Subcutaneous adipose tissue (tissue), 4 donors: Measurements from ENCODE around the gene AURKA. TPM values are rescaled to one million over a fixed set of nuclear protein-coding genes. Genes with fewer than 3 reads are reported as not detected.

Experiments
- CTCF ChIP-seq: fragments of 450-650 bp; IDR thresholded peaks from one replicate; pipeline ENCODE4 v1.5.1; 2016; ENCODE audit warnings: low read depth, mild to moderate bottlenecking, control low read depth, antibody characterized with exemption, moderate library complexity
- total RNA-seq, 4 donors: library from RNA; depleted of rRNA; stranded (reverse); fragments of >200 nt; gene quantifications; one replicate each; pipeline ENCODE4 v1.1.0, GENCODE V29; 2016

AURKA gene
- total RNA-seq, 4 donors from 2014 or later: 1.5 to 5.9 (median 2.3) TPM

GRCh38 chr20:56358600-56359211, 33.3 kb downstream of the AURKA start, which contains the start of gene FAM210B:
Gene FAM210B, plus strand, starts transcription at chr20:56358974. Its CDS starts 32 bp downstream, at chr20:56359006.
- TF ChIP-seq CTCF: no peak

GRCh38 chr20:56358070-56358469, 33.9 kb downstream of the AURKA start:
- TF ChIP-seq CTCF: no peak

GRCh38 chr20:56353356-56353755, 38.7 kb downstream of the AURKA start:
- TF ChIP-seq CTCF: no peak

DNA sequence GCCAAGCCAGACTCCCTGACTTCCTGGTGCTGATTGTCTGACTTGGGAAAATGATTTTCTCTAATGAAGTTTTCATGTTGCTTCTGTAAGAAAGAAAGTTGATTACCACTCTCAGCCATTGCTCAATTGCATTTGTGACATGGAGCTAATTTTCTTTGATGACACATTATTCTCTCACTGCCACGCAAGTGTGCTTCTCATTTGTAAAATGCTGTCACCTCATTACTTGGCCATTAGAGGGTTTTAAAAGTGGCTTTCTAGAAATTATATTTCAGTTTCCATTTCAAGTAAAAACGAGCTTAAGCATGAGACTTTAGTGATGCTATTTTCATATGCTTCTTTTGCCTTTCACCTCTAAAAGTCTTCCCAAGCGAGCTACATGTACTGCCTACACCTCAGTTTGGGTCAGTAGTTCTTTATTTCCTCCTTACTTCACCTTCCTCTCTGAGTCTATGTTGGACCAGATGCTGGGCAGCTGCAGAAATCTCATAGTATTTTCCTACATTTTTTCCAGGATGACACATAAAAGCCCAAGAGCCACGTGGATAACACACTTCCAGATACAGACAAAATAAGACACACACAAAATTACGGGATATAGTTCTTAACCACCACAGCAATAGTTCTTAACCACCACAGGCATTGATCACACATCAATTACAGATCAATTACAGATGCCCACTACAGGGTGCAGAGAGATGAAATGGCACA, 39.5 kb downstream of the AURKA start:
- no peak for TF ChIP-seq CTCF

- TF ChIP-seq CTCF: no peak
Measured at GRCh38 chr20:56350842-56351241, 41.2 kb downstream of the AURKA start.

- TF ChIP-seq CTCF: no peak
Measured at GRCh38 chr20:56348746-56349145, 43.3 kb downstream of the AURKA start.

GRCh38 chr20:56348305-56348693, 43.7 kb downstream of the AURKA start:
- no peak for TF ChIP-seq CTCF
